Muscle of leg (tissue), 11 donors: ENCODE measurements around the gene B9D2. TPM values are rescaled to one million over a fixed set of nuclear protein-coding genes. Genes with fewer than 3 reads are reported as not detected.

Source experiments
- DNase-seq: peaks from one replicate; pipeline ENCODE4 v3.0.0; 2013
- H3K27ac ChIP-seq: one replicate; pipeline ENCODE4 v1.5.1; 2013; ENCODE audit warnings: mild to moderate bottlenecking, low read length, control low read depth
- H3K27me3 ChIP-seq: one replicate; pipeline ENCODE4 v1.6.1; 2013; ENCODE audit warnings: low read length; ENCODE audit not compliant: control insufficient read depth, insufficient read depth
- H3K36me3 ChIP-seq: one replicate; pipeline ENCODE4 v1.6.1; 2013; ENCODE audit warnings: low read length; ENCODE audit not compliant: control insufficient read depth, insufficient read depth
- H3K4me1 ChIP-seq: one replicate; pipeline ENCODE4 v1.6.1; 2013; ENCODE audit warnings: low read length; ENCODE audit not compliant: control insufficient read depth, insufficient read depth
- H3K4me3 ChIP-seq: one replicate; pipeline ENCODE4 v1.5.1; 2013; ENCODE audit warnings: low read length, control low read depth
- H3K9me3 ChIP-seq: replicated peaks from 2 replicates; pipeline ENCODE4 v1.6.1; 2013; ENCODE audit warnings: low read depth, low read length; ENCODE audit not compliant: control insufficient read depth
- WGBS: methylation state at CpG from one replicate; pipeline ENCODE4 v1.1.5; 2013; ENCODE audit warnings: missing lambda C conversion rate; ENCODE audit not compliant: insufficient coverage; 5-methylcytosine and 5-hydroxymethylcytosine counted together
- polyA plus RNA-seq, 8 donors: library from polyadenylated mRNA; unstranded; fragments of 120-200 nt; gene quantifications; one replicate each; pipeline versions ENCODE4 v1.2.1 to v1.2.3, GENCODE V29; 2013; ENCODE audit warnings: inconsistent platforms in 1 of 8, low replicate concordance in 1 of 8; ENCODE audit not compliant: insufficient read length in 8 of 8, insufficient read depth in 1 of 8
- total RNA-seq: library from RNA; stranded (reverse); fragments of 120-200 nt; gene quantifications from one replicate; pipeline ENCODE4 v1.2.4, GENCODE V29; 2013

Gene B9D2
- total and polyA plus RNA-seq, 9 donors, result 1.7 to 4.6 (median 2.4) TPM

- H3K4me3 ChIP-seq, result no peak overlapping the region
- H3K9me3 ChIP-seq, result no peaks in the 10 kb centered on the region
- no peaks in the 10 kb centered on the region for H3K27me3 ChIP-seq
- peaks cover 86% of the 10 kb centered on the region for H3K36me3 ChIP-seq
- H3K4me1 ChIP-seq, result peaks cover 5% of the 10 kb centered on the region
- H3K27ac ChIP-seq, result no peak overlapping the region
- 98% methylated on average over 23 of the region's 24 CpGs for WGBS
- no peak for DNase-seq
Observed at GRCh38 chr19:41316306-41316920, 47.5 kb downstream of the B9D2 start.

DNA sequence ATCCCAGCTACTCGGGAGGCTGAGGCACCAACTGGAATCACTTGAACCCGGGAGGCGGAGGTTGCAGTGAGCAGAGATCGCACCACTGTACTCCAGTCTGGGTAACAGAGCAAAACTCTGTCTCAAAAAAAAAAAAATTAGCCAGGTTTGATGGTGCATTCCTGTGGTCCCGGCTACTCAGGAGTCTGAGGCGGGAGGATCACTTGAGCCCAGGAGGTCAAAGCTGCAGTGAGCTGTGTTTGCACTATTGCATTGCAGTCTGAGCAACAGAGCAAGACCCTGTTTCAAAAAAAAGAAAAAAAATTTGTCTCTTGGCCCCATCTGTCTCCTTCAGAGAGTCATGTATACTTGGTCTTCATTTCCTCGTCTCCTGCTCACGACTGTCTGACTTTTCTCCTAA, 52.3 kb downstream of the B9D2 start:
- DNase-seq, result no peak
- Histone ChIP-seq H3K4me3 (no peak overlapping the region), H3K27ac (no peak overlapping the region), H3K9me3 (no peaks in the 10 kb centered on the region), H3K4me1 (peaks cover 40% of the 10 kb centered on the region), H3K27me3 (no peaks in the 10 kb centered on the region), H3K36me3 (peaks cover 52% of the 10 kb centered on the region)
- 80% methylated on average over 6 of the region's 8 CpGs for WGBS

GRCh38 chr19:41311072-41311471, 52.9 kb downstream of the B9D2 start:
- no peak for DNase-seq
- H3K4me1 ChIP-seq, result peaks cover 45% of the 10 kb centered on the region
- 56% methylated on average over 1 of the region's 5 CpGs for WGBS
- no peaks in the 10 kb centered on the region for H3K27me3 ChIP-seq
- peak overlapping the region; percentile 98 for H3K27ac ChIP-seq
- H3K4me3 ChIP-seq, result peak overlapping the region; percentile 89
- peaks cover 52% of the 10 kb centered on the region for H3K36me3 ChIP-seq
- H3K9me3 ChIP-seq, result no peaks in the 10 kb centered on the region

- under 1% methylated on average over 32 of the region's 47 CpGs for WGBS
- peak within 1 kb of the TSS; percentile 89 for H3K4me3 ChIP-seq
- H3K27ac ChIP-seq, result peak within 1 kb of the TSS; percentile 98
- peaks cover 52% of the 10 kb centered on the region for H3K36me3 ChIP-seq
- H3K4me1 ChIP-seq, result peaks cover 47% of the 10 kb centered on the region
- DNase-seq, result peak; percentile 95
- H3K9me3 ChIP-seq, result no peaks in the 10 kb centered on the region
- no peaks in the 10 kb centered on the region for H3K27me3 ChIP-seq
Observed at GRCh38 chr19:41310033-41310831, 53.7 kb downstream of the B9D2 start, which contains the start of gene CCDC97. Gene CCDC97, plus strand, starts transcription at chr19:41310172. Its CDS starts 139 bp downstream, at chr19:41310311.

- H3K4me1 ChIP-seq, result peaks cover 48% of the 10 kb centered on the region
- H3K4me3 ChIP-seq, result peak overlapping the region; percentile 89
- peaks cover 55% of the 10 kb centered on the region for H3K36me3 ChIP-seq
- 24% methylated on average over 16 of the region's 26 CpGs for WGBS
- H3K27me3 ChIP-seq, result no peaks in the 10 kb centered on the region
- H3K27ac ChIP-seq, result peak overlapping the region; percentile 98
- no peaks in the 10 kb centered on the region for H3K9me3 ChIP-seq
- peak; percentile 47 for DNase-seq
Observed at GRCh38 chr19:41309180-41310032, 54.5 kb downstream of the B9D2 start.

DNA sequence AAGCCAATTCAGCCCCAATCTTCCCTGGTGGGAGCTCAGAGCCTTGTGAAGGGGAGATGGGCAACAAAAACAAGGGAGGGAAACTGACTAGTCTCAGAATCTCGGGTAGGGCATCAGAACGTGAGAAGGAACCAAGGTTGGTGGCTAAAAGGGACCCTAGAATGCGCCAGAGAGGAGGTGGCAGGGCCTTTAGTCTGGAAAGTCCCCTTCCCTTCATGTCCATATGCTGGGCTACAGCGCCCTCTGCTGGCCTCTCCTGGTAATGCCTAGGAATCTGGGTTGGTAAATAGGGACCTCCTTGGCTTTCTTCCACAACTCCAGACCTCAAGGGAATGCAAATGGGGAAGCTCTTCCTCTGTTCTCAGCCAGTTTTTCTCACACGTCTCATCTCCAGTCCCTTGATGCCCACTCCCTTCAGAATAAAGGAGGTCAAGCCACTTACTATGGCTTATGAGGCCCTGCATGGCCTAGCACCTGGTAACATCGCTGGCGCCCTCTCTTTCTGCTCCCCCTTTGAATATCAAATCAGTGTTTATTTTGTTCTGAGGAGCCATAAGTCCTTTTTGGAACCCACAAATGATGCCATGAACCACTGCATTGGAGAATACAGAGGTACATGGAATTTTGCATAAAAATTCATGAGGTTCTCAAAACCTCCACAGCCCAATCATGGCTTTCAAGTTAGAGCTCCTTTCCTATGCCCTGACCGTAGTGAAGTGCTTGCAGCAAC, 55.3 kb downstream of the B9D2 start:
- no peak overlapping the region for H3K4me3 ChIP-seq
- 7% methylated on average over 4 of the region's 8 CpGs for WGBS

GRCh38 chr19:41307954-41308449, 55.9 kb downstream of the B9D2 start:
- peak overlapping the region; percentile 98 for H3K27ac ChIP-seq
- 43% methylated on average over 1 of the region's 4 CpGs for WGBS
- DNase-seq, result peak; percentile 80
- H3K4me1 ChIP-seq, result peaks cover 52% of the 10 kb centered on the region
- no peak overlapping the region for H3K4me3 ChIP-seq
- no peaks in the 10 kb centered on the region for H3K9me3 ChIP-seq
- peaks cover 55% of the 10 kb centered on the region for H3K36me3 ChIP-seq
- no peaks in the 10 kb centered on the region for H3K27me3 ChIP-seq

More for the DNA sequence above, 55.3 kb downstream of the B9D2 start:
- no peaks in the 10 kb centered on the region for H3K9me3 ChIP-seq
- H3K27ac ChIP-seq, result peak overlapping the region; percentile 98
- peaks cover 55% of the 10 kb centered on the region for H3K36me3 ChIP-seq
- no peaks in the 10 kb centered on the region for H3K27me3 ChIP-seq
- DNase-seq, result peak; percentile 95
- peaks cover 52% of the 10 kb centered on the region for H3K4me1 ChIP-seq

DNA sequence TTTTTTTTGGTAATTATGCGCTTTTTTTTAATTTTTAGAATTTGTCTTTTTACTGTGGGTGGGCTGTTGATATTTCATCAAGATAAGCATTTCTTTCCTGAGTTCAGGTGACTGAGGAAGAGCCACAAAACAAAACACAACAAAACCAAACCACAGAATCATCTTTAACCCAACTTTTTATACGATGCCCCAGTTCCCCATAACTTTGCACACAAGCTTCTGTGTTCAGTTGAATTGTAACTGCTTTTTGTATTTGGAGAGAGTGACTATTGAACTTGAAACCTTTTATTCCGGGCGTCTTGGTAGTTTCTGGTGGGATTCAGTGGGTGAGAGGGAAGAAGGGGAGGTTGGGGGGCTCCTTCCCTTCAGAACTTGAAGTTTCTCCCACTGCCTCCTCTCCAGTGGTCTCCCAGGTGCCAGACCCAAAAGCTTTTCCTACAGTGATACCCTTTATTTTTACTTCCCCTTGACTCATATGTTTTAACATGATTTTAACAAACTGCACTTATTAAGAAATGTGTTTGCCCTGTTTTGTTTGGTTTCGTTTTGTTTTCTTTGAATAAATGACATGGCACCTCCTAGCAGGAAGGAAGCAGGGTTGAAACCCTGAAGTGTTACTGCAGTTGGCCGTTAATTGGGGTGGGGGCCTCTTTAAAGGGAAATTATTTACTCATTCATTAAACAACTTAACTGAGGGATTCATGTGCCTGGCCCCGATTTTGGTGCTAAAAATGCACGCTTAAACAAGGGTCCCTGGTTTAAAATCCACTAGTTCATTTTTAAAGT, 56.7 kb downstream of the B9D2 start:
- no peaks in the 10 kb centered on the region for H3K9me3 ChIP-seq
- H3K27ac ChIP-seq, result peak overlapping the region; percentile 98
- peaks cover 56% of the 10 kb centered on the region for H3K4me1 ChIP-seq
- H3K36me3 ChIP-seq, result peaks cover 55% of the 10 kb centered on the region
- 100% methylated on average over 1 of the region's 8 CpGs for WGBS
- H3K4me3 ChIP-seq, result no peak overlapping the region
- no peak for DNase-seq
- H3K27me3 ChIP-seq, result no peaks in the 10 kb centered on the region
